ENCODE results near the gene PKP4. TPM values are rescaled to one million over a fixed set of nuclear protein-coding genes. Genes with fewer than 3 reads are reported as not detected.

PKP4 gene
- total RNA-seq, 1 experiment from 2014 or later = 67.7 TPM

DNA sequence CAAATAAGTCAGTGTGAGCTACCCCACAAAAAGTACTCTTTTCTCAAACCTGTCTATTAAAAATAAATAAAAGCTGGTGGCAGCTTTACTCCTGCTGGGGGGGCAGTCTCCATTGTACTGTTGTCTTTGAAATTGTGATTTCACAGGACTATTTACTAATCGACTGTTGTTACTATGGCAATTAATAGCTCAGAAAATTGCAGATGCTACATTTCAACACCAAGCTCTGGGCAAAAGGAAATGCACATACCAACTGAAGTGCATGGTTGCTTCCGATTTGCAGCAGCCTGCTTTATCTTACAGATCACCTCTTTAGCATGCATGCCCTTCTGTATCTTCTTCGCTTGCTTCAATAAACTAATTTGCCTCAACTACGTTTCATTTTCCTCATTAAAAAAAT, 220.8 kb downstream of the PKP4 start:
- CTCF ChIA-PET = no interaction called here
- H3K36me3 ChIP-seq (ENCODE audit: insufficient read depth, low read length, poor library complexity, severe bottlenecking) = peaks cover 23% of the 10 kb centered on the region

GRCh38 chr2:158681816-158682215, 225.1 kb downstream of the PKP4 start:
- no peaks in the 10 kb centered on the region for H3K9me3 ChIP-seq (ENCODE audit: low read depth, low read length, poor library complexity, severe bottlenecking)
- ChIA-PET POLR2A (ENCODE audit: low non-redundant PET) (no interaction called here), CTCF (no interaction called here)
- H3K4me1 ChIP-seq (ENCODE audit: insufficient read depth, low read length, poor library complexity, severe bottlenecking) = no peaks in the 10 kb centered on the region
- no peak overlapping the region for H3K27ac ChIP-seq (ENCODE audit: low read depth, low read length, poor library complexity, severe bottlenecking)
- no TSS peak for BruUV-seq (replicated peaks)
- no peak for TF ChIP-seq EZH2 (IDR thresholded peaks at IDR 0.05; ENCODE audit: borderline replicate concordance, low read depth, low read length, poor library complexity, severe bottlenecking)
- TF ChIP-seq CTCF (conservative IDR thresholded peaks at IDR 0.05; ENCODE audit: low read depth, low read length) = no peak
- no peak for DNase-seq (ENCODE audit: low spot score)
- peaks cover 8% of the 10 kb centered on the region for H3K36me3 ChIP-seq (ENCODE audit: insufficient read depth, low read length, poor library complexity, severe bottlenecking)
- no peaks in the 10 kb centered on the region for H3K27me3 ChIP-seq (replicated peaks; ENCODE audit: insufficient read depth, low read depth, low read length, poor library complexity)
- intact Hi-C loops (cut with micrococcal nuclease; ENCODE audit: unreplicated experiment) = no loop called here
- H3K4me3 ChIP-seq (ENCODE audit: low read depth, low read length, poor library complexity, severe bottlenecking) = no peak overlapping the region

More for the DNA sequence above, 220.8 kb downstream of the PKP4 start:
- DNase-seq (ENCODE audit: low spot score) = no peak
- no peaks in the 10 kb centered on the region for H3K9me3 ChIP-seq (ENCODE audit: low read depth, low read length, poor library complexity, severe bottlenecking)
- BruUV-seq (replicated peaks) = no TSS peak
- no peaks in the 10 kb centered on the region for H3K4me1 ChIP-seq (ENCODE audit: insufficient read depth, low read length, poor library complexity, severe bottlenecking)
- no peak overlapping the region for H3K27ac ChIP-seq (ENCODE audit: low read depth, low read length, poor library complexity, severe bottlenecking)
- TF ChIP-seq CTCF (conservative IDR thresholded peaks at IDR 0.05; ENCODE audit: low read depth, low read length) (no peak), EZH2 (IDR thresholded peaks at IDR 0.05; ENCODE audit: borderline replicate concordance, low read depth, low read length, poor library complexity, severe bottlenecking) (no peak)
- no peak overlapping the region for H3K4me3 ChIP-seq (ENCODE audit: low read depth, low read length, poor library complexity, severe bottlenecking)
- POLR2A ChIA-PET (ENCODE audit: low non-redundant PET) = interaction anchor here (0.6 kb wide), 1 partner anchor 836 kb away, joined by 3 read pairs; no protein-coding TSS in a partner anchor
- intact Hi-C loops (cut with micrococcal nuclease; ENCODE audit: unreplicated experiment) = no loop called here
- H3K27me3 ChIP-seq (replicated peaks; ENCODE audit: insufficient read depth, low read depth, low read length, poor library complexity) = no peaks in the 10 kb centered on the region

DNA sequence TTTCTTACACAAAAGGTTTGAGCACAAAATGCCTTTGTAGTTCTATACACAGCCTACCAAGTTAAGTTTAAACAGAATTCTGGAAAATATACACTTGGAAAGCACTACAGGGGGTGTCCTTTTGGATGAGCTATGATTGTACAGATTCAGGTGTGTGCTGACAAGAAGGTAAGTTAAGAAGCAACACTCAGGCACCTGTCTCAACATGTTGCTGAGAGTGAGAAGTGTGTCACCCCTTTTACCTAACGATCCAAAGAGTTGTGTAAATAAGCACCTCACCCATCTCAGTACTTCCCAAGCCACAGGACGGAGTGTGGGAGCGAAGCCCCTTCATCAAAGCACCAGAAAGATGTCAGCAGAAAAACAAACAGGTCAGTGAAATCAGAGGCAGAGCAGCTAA, 228.9 kb downstream of the PKP4 start:
- POLR2A ChIA-PET (ENCODE audit: low non-redundant PET) = no interaction called here
- no peak overlapping the region for H3K4me3 ChIP-seq (ENCODE audit: low read depth, low read length, poor library complexity, severe bottlenecking)
- H3K4me1 ChIP-seq (ENCODE audit: insufficient read depth, low read length, poor library complexity, severe bottlenecking) = no peaks in the 10 kb centered on the region
- no TSS peak for BruUV-seq (replicated peaks)
- H3K27ac ChIP-seq (ENCODE audit: low read depth, low read length, poor library complexity, severe bottlenecking) = no peak overlapping the region
- intact Hi-C loops (cut with micrococcal nuclease; ENCODE audit: unreplicated experiment) = no loop called here
- no peaks in the 10 kb centered on the region for H3K9me3 ChIP-seq (ENCODE audit: low read depth, low read length, poor library complexity, severe bottlenecking)
- H3K27me3 ChIP-seq (replicated peaks; ENCODE audit: insufficient read depth, low read depth, low read length, poor library complexity) = no peaks in the 10 kb centered on the region
- DNase-seq (ENCODE audit: low spot score) = no peak
- CTCF ChIA-PET = no interaction called here
- H3K36me3 ChIP-seq (ENCODE audit: insufficient read depth, low read length, poor library complexity, severe bottlenecking) = no peaks in the 10 kb centered on the region
- TF ChIP-seq CTCF (conservative IDR thresholded peaks at IDR 0.05; ENCODE audit: low read depth, low read length) (no peak), EZH2 (IDR thresholded peaks at IDR 0.05; ENCODE audit: borderline replicate concordance, low read depth, low read length, poor library complexity, severe bottlenecking) (no peak)

All from A673 (cell line).